ENCODE data around the gene CRNN. TPM values are rescaled to one million over a fixed set of nuclear protein-coding genes. Genes with fewer than 3 reads are reported as not detected.

CRNN gene
- total RNA-seq, 2 donors from 2014 or later: not detected

GRCh38 chr1:152444045-152444444 lies 30.0 kb upstream of the CRNN start:
- H3K27me3 Mint-ChIP-seq: peaks cover 7% of the 10 kb centered on the region
- H3K27ac Mint-ChIP-seq: peak overlapping the region; percentile 34
- ATAC-seq: no peak
- H3K4me1 Mint-ChIP-seq: peaks cover 12% of the 10 kb centered on the region
- H3K9me3 ChIP-seq (ENCODE audit: control insufficient read depth, low read length, poor library complexity, severe bottlenecking): no peaks in the 10 kb centered on the region
- H3K36me3 Mint-ChIP-seq (ENCODE audit: low read depth): peaks cover under 1% of the 10 kb centered on the region
- no peak for DNase-seq
- H3K4me3 Mint-ChIP-seq: no peak overlapping the region

GRCh38 chr1:152442765-152443164 lies 28.7 kb upstream of the CRNN start:
- Mint-ChIP-seq H3K4me3 (no peak overlapping the region), H3K27me3 (peaks cover 20% of the 10 kb centered on the region), H3K4me1 (peaks cover 12% of the 10 kb centered on the region), H3K36me3 (ENCODE audit: low read depth) (peaks cover 6% of the 10 kb centered on the region), H3K27ac (no peak overlapping the region)
- ATAC-seq (no peak), DNase-seq (no peak)
- H3K9me3 ChIP-seq (ENCODE audit: control insufficient read depth, low read length, poor library complexity, severe bottlenecking): no peaks in the 10 kb centered on the region

GRCh38 chr1:152442301-152442700 lies 28.2 kb upstream of the CRNN start:
- no peak overlapping the region for H3K4me3 Mint-ChIP-seq
- no peak overlapping the region for H3K27ac Mint-ChIP-seq
- peaks cover 6% of the 10 kb centered on the region for H3K36me3 Mint-ChIP-seq (ENCODE audit: low read depth)
- DNase-seq: no peak
- no peak for ATAC-seq
- H3K27me3 Mint-ChIP-seq: peaks cover 24% of the 10 kb centered on the region
- H3K9me3 ChIP-seq (ENCODE audit: control insufficient read depth, low read length, poor library complexity, severe bottlenecking): no peaks in the 10 kb centered on the region
- H3K4me1 Mint-ChIP-seq: peaks cover 12% of the 10 kb centered on the region

- ATAC-seq (no peak), DNase-seq (no peak)
- Mint-ChIP-seq H3K4me1 (peaks cover 12% of the 10 kb centered on the region), H3K27me3 (peaks cover 30% of the 10 kb centered on the region), H3K27ac (no peak overlapping the region), H3K36me3 (ENCODE audit: low read depth) (peaks cover 6% of the 10 kb centered on the region), H3K4me3 (no peak overlapping the region)
- no peaks in the 10 kb centered on the region for H3K9me3 ChIP-seq (ENCODE audit: control insufficient read depth, low read length, poor library complexity, severe bottlenecking)
Observed at GRCh38 chr1:152441756-152442155, 27.7 kb upstream of the CRNN start.

- DNase-seq (peak; percentile 34 to 62 (median 51)), ATAC-seq (peak; percentile 99)
- Mint-ChIP-seq H3K4me3 (no peak overlapping the region), H3K36me3 (ENCODE audit: low read depth) (peaks cover 6% of the 10 kb centered on the region), H3K27ac (peak overlapping the region; percentile 43), H3K4me1 (peaks cover 12% of the 10 kb centered on the region), H3K27me3 (peaks cover 39% of the 10 kb centered on the region)
- H3K9me3 ChIP-seq (ENCODE audit: control insufficient read depth, low read length, poor library complexity, severe bottlenecking): no peaks in the 10 kb centered on the region
Observed at GRCh38 chr1:152440635-152441471, 26.8 kb upstream of the CRNN start.

GRCh38 chr1:152436593-152437496 lies 22.8 kb upstream of the CRNN start:
- Mint-ChIP-seq H3K4me3 (no peak overlapping the region), H3K27me3 (peaks cover 41% of the 10 kb centered on the region), H3K27ac (no peak overlapping the region), H3K4me1 (peaks cover 10% of the 10 kb centered on the region), H3K36me3 (ENCODE audit: low read depth) (peaks cover 6% of the 10 kb centered on the region)
- no peaks in the 10 kb centered on the region for H3K9me3 ChIP-seq (ENCODE audit: control insufficient read depth, low read length, poor library complexity, severe bottlenecking)
- ATAC-seq: no peak
- no peak for DNase-seq

GRCh38 chr1:152427458-152427857 lies 13.4 kb upstream of the CRNN start:
- no peaks in the 10 kb centered on the region for H3K27me3 Mint-ChIP-seq
- H3K4me1 Mint-ChIP-seq: no peaks in the 10 kb centered on the region
- no peak overlapping the region for H3K27ac Mint-ChIP-seq
- ATAC-seq (no peak), DNase-seq (no peak)
- H3K4me3 Mint-ChIP-seq: no peak overlapping the region
- no peaks in the 10 kb centered on the region for H3K36me3 Mint-ChIP-seq (ENCODE audit: low read depth)
- H3K9me3 ChIP-seq (ENCODE audit: control insufficient read depth, low read length, poor library complexity, severe bottlenecking): no peaks in the 10 kb centered on the region

- no peak overlapping the region for H3K4me3 Mint-ChIP-seq
- DNase-seq: no peak
- H3K27ac Mint-ChIP-seq: no peak overlapping the region
- no peaks in the 10 kb centered on the region for H3K9me3 ChIP-seq (ENCODE audit: control insufficient read depth, low read length, poor library complexity, severe bottlenecking)
- no peak for ATAC-seq
- no peaks in the 10 kb centered on the region for H3K27me3 Mint-ChIP-seq
- H3K4me1 Mint-ChIP-seq: no peaks in the 10 kb centered on the region
- H3K36me3 Mint-ChIP-seq (ENCODE audit: low read depth): no peaks in the 10 kb centered on the region
Observed at GRCh38 chr1:152426731-152427130, 12.7 kb upstream of the CRNN start.

GRCh38 chr1:152419917-152420316 lies 5.9 kb upstream of the CRNN start:
- Mint-ChIP-seq H3K27me3 (peaks cover 19% of the 10 kb centered on the region), H3K4me1 (no peaks in the 10 kb centered on the region), H3K27ac (no peak overlapping the region), H3K36me3 (ENCODE audit: low read depth) (peaks cover 2% of the 10 kb centered on the region), H3K4me3 (no peak overlapping the region)
- H3K9me3 ChIP-seq (ENCODE audit: control insufficient read depth, low read length, poor library complexity, severe bottlenecking): peaks cover 2% of the 10 kb centered on the region
- ATAC-seq (no peak), DNase-seq (no peak)

GRCh38 chr1:152415454-152416227 lies 1.6 kb upstream of the CRNN start:
- H3K4me3 Mint-ChIP-seq: no peak overlapping the region
- peaks cover 2% of the 10 kb centered on the region for H3K9me3 ChIP-seq (ENCODE audit: control insufficient read depth, low read length, poor library complexity, severe bottlenecking)
- peaks cover 4% of the 10 kb centered on the region for H3K36me3 Mint-ChIP-seq (ENCODE audit: low read depth)
- ATAC-seq (no peak), DNase-seq (no peak)
- peaks cover 27% of the 10 kb centered on the region for H3K27me3 Mint-ChIP-seq
- peaks cover 3% of the 10 kb centered on the region for H3K4me1 Mint-ChIP-seq
- H3K27ac Mint-ChIP-seq: no peak overlapping the region

GRCh38 chr1:152412756-152413155 lies 1.3 kb downstream of the CRNN start:
- no peak overlapping the region for H3K4me3 Mint-ChIP-seq
- H3K27me3 Mint-ChIP-seq: peaks cover 33% of the 10 kb centered on the region
- DNase-seq (no peak), ATAC-seq (no peak)
- no peaks in the 10 kb centered on the region for H3K9me3 ChIP-seq (ENCODE audit: control insufficient read depth, low read length, poor library complexity, severe bottlenecking)
- peaks cover 2% of the 10 kb centered on the region for H3K36me3 Mint-ChIP-seq (ENCODE audit: low read depth)
- peaks cover 3% of the 10 kb centered on the region for H3K4me1 Mint-ChIP-seq
- peak overlapping the region; percentile 6 for H3K27ac Mint-ChIP-seq

GRCh38 chr1:152411134-152411533 lies 2.9 kb downstream of the CRNN start:
- Mint-ChIP-seq H3K4me1 (peaks cover 3% of the 10 kb centered on the region), H3K27me3 (peaks cover 39% of the 10 kb centered on the region), H3K27ac (no peak overlapping the region), H3K4me3 (no peak overlapping the region), H3K36me3 (ENCODE audit: low read depth) (peaks cover 4% of the 10 kb centered on the region)
- DNase-seq (no peak), ATAC-seq (no peak)
- H3K9me3 ChIP-seq (ENCODE audit: control insufficient read depth, low read length, poor library complexity, severe bottlenecking): no peaks in the 10 kb centered on the region

GRCh38 chr1:152410599-152410998 lies 3.5 kb downstream of the CRNN start:
- no peak overlapping the region for H3K27ac Mint-ChIP-seq
- H3K9me3 ChIP-seq (ENCODE audit: control insufficient read depth, low read length, poor library complexity, severe bottlenecking): no peaks in the 10 kb centered on the region
- peaks cover 3% of the 10 kb centered on the region for H3K4me1 Mint-ChIP-seq
- H3K36me3 Mint-ChIP-seq (ENCODE audit: low read depth): peaks cover 4% of the 10 kb centered on the region
- H3K27me3 Mint-ChIP-seq: peaks cover 37% of the 10 kb centered on the region
- DNase-seq: no peak
- H3K4me3 Mint-ChIP-seq: no peak overlapping the region
- no peak for ATAC-seq
